Ecto neural progenitor cell (in vitro differentiated cells): ENCODE data around the gene MR1.

ENCODE experiments used
- DNase-seq: peaks from one replicate; pipeline ENCODE4 v3.0.0-alpha.2; 2018; ENCODE audit warnings: low spot score

The MR1 gene

GRCh38 chr1:181108304-181108867 lies 74.6 kb downstream of the MR1 start:
- DNase-seq, result no peak

- no peak for DNase-seq
Observed at GRCh38 chr1:181110013-181110412, 76.2 kb downstream of the MR1 start.
